Stimulated activated CD4-positive, alpha-beta T cell treated with anti-CD3 and anti-CD28 coated beads, TNF-alpha, amount 100 ng/mL, for 48 hours (primary cell): ENCODE measurements around the gene NCKAP1.
"Not testable (repeated sequence)": the region's sequence is repeated elsewhere in the genome, so short reads cannot be mapped to it uniquely, and the experiment has no call there.

Experiments used
- DNase-seq, 3 donors: peaks; one replicate each; pipeline ENCODE4 v3.0.0-alpha.2; 2020; ENCODE audit warnings: low read depth in 3 of 3

Gene NCKAP1

DNA sequence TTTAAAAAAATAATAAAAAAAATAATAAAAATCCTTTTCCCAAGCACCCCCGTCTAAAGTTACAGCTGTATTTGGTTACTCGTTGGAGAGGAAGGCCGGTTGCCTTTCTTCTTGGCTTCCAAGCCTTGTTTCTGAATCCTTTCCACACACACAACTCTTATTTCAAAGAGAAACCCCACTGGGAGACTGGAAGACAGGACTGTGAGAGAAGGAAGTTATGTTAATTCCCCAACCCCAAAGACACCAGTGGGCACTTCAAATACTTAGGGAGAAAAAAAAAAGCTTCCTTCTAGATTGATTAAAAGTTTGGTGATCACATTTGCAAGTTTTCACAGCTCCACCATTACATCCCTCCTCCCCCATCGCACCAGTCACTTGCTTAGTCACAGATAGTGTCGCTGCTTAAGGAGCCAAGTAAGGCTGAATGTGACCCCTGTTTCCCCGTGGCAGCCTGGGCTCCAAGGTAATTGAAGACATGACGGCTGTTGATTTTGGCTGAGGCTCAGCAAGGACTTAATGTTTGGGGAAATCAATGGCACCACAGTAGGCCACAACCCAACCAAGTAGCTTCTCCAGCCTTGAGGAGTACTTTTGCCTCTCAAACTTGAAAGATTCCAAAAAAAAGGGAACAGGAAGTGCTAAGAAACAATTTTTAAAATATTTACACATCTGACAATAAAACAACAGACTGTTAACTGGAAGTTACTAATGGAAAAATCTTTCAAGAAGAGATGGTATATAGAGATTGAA, 131.0 kb downstream of the NCKAP1 start:
- no peak for DNase-seq

GRCh38 chr2:182906454-182906853, 131.8 kb downstream of the NCKAP1 start:
- no peak for DNase-seq

GRCh38 chr2:182904844-182905243, 133.4 kb downstream of the NCKAP1 start:
- no peak for DNase-seq

GRCh38 chr2:182903566-182903965, 134.7 kb downstream of the NCKAP1 start:
- no peak for DNase-seq

GRCh38 chr2:182901748-182902147, 136.5 kb downstream of the NCKAP1 start:
- no peak for DNase-seq

DNA sequence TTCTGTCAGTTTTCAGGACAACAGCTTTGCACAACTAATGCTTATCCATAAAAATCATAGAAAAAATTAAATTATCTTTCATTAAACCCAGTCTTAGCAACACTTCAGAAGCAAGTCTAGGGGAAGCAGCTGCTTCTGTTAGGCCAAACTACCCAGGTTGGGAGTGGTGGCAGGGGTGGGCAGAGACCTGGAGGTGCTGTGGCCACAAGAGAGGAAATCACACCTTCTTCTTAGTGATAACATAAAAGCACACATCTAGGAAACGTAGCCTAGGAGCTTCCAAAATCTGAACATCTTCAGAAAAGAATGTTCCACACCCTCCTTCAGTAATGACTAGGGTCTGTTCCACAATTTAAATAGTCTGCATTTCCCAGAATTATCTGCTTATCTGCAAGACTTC, 139.5 kb downstream of the NCKAP1 start:
- DNase-seq = no peak

GRCh38 chr2:182897137-182897536, 141.1 kb downstream of the NCKAP1 start:
- no peak for DNase-seq

- DNase-seq = no peak
Measured at GRCh38 chr2:182895798-182896197, 142.5 kb downstream of the NCKAP1 start.

DNA sequence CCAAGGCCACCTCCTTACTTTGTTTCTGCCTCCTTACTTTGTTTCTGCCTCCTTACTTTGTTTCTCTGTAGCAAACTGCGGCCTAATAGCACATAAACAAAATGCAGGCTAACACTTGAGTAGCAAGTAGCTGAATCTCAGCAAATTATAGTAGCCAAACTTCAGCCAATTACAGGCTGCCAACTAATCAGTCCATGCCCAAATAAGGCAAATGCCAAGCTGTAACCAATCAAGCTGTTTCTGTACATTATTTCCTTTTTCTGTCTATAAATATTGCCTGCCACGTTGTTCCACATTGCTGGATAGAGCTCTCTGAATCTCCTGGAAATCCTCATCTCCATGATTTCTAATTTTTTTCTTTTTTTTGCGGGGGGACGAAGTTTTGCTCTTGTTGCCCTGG, 143.1 kb downstream of the NCKAP1 start:
- no peak for DNase-seq

- DNase-seq = no peak
Measured at GRCh38 chr2:182894174-182894573, 144.1 kb downstream of the NCKAP1 start.

DNA sequence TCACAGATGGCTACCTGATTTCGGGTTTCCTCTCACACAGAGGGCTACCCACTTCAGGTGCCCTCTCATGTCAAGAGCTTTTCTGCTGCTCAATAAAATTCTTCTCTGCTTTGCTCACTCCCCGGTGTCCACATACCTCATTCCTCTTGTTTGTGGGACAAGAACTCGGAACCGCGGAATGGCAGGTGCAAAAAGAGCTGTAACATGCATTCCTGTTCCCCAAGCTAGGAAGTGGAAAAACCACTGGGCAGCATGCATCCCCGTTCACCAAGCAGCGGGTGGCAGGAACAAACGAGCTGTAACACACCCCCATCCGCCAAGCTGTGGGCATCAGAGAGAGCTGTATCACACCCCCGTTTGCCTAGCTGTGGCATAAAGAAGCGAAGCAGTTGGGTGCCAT, 144.6 kb downstream of the NCKAP1 start:
- no peak for DNase-seq

DNA sequence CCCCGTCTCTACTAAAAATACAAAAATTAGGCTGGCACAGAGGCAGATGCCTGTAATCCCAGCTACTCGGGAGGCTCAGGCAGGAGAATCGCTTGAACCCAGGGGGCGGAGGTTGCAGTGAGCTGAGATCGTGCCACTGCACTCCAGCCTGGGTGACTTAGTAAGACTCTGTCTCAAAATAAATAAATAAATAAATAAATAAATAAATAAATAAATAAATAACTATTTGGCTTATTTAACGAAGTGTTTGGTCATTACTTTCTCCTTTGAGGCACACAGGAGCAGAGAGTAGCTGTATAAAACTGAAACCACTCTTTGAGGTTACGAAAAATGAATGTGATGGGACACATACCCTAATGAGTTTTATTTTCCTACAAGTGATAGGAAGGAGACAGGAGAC, 145.2 kb downstream of the NCKAP1 start:
- not testable (repeated sequence) for DNase-seq

DNA sequence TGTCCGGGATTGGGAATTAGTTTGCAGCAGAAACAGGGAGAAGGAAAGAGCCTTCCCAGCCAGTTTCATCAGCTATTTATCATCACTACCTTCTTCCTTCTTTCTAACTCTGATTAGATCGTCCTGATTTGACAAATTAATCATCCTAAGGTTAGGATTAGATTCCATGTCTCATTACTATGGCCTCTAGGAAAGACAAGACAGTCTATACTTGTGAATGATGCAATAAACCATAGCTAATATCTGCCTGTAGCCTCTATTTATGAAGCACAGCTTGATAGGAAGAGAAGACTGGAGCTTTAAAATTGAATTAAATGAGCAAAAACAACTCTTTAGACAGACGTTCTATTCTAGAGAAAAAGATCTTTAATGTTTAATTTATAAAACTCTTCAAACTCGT, 146.6 kb downstream of the NCKAP1 start:
- no peak for DNase-seq

DNA sequence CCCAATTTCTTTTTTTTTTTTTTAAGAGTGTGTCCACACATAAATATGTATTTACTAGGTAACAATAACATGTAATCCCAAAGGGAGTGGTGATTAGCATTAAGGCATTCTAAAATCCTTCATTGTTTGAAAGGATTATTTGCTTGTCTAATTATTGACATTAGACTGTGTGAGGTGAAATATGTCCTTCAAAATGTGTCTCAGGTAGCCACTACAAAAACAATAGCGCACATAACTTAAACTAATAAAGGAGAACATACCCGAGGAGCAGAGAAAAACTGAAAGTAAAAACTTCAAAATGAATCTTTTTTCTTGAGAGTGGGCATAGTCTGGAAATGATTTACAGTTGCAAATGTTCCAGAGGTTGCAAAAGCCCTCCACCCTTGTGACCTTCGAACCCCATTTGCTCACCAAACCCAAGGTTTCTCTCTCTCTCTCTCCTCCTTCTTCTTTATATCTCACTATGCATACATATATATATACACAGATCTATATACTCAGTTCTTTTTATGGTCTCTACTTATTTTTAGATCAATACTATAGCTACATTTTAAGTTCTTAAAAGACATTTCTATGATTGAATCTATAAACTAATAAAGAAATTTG, 147.4 kb downstream of the NCKAP1 start:
- DNase-seq = no peak

GRCh38 chr2:182890305-182890704, 148.0 kb downstream of the NCKAP1 start:
- DNase-seq = no peak

DNA sequence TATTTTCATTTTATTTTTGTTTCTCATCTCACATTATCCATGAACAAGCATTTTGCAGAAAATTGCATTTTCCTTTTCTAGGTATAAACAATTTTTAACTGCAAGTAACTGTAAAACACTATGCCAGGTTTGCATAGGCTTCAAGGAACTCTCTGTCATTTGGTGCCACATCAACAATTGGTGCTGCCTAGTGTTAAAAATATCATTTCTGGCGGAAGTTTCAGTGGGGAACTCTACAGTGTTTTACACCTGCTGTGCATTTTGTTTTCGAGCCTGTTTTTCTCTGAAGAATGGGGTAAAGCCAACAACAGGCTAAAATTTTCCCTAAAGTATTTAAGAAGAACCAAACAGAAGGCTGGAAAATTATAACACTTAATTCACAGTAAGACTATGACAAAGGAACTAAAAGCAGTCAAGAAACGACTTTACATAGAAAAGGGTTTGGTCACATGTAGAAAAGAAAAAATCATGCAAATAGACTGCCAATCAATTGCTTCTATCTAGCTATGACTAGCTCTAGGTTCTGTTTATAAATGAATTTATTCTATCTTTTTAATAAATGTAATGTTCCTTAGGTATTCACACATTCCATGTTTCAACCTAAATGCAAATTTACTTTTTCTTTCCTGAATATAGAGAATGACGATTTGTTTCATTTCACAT, 150.4 kb downstream of the NCKAP1 start:
- no peak for DNase-seq

DNA sequence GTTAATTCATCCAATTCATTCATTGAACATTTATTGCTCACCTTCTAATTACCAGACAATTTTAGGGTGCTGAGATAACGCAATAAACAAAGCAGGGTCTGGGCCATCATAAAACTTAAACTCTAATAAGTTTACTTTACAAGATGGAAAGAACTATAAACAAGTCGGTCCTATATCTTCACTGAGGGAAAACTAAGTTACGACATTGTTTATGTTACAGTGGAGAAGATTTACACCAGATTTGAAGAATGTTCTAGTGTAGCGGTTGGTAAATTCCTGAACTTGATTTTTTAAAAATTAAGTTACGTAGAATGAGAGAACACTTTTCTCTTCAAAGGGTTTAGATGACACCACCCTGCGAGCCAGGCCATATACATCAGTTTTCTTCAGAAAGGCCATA, 151.2 kb downstream of the NCKAP1 start:
- DNase-seq = no peak

- no peak for DNase-seq
Measured at GRCh38 chr2:182885771-182886170, 152.5 kb downstream of the NCKAP1 start.

DNA sequence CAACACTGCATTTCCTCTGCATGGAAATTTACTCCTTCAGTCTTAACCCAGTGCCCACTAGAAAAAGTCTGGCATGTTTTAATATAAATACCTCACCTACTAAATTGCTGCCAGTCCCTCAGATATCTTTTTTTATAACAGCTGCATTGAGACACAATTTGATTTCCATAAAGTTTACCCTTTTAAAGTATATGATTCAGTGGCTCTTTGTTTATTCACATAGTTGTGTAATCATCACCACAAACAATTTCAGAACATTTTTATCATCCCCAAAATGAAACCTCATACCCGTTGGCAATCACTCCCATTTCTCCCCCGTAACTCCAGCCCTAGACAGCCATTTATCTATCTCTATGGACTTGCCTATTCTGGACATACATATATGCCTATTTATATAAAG, 154.8 kb downstream of the NCKAP1 start:
- DNase-seq = no peak

- not testable (repeated sequence) for DNase-seq
Measured at GRCh38 chr2:182880100-182880499, 158.2 kb downstream of the NCKAP1 start.

DNA sequence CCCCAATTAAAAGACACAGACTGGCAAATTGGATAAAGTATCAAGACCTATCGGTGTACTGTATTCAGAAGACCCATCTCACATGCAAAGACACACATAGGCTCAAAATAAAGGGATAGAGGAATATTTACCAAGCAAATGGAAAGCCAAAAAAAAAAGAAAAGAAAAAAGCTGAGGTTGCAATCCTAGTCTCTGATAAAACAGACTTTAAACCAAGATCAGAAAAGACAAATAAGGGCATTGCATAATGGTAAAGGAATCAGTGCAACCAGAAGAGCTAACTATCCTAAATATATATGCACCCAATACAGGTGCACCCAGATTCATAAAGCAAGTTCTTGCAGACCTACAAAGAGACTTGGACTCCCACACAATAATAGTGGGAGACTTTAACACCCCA, 161.6 kb downstream of the NCKAP1 start:
- not testable (repeated sequence) for DNase-seq

DNA sequence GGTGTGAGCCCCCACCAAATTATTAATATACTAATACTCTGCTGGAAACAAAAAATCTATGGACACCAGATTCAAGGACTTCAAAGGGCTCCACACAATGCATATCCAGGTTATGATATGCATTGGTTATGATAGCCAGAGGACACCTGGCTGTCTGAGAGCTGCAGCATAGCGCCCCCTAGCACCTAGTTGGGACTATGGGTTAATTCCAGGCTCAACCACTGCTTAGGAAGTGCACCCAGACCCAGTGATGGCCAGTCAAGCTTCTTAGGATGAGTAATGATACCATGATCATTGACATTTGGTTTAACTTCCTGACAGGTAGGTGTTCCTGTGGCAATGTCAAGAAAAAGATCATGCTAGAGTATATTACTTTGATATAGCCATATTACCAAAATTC, 168.0 kb downstream of the NCKAP1 start:
- peak in 1 of 3 donors; percentile 2 for DNase-seq
